DOHH2 (cell line): ENCODE data around the gene NAA25.
"Not testable (repeated sequence)": the region's sequence is repeated elsewhere in the genome, so short reads cannot be mapped to it uniquely, and the experiment has no call there.

Experiments
- H3F3A ChIP-seq: fragments of 200-600 bp; sonication (generic), shearing (Covaris generic); 2 replicates; pipeline ENCODE4 v1.6.0; 2016; ENCODE audit warnings: antibody characterized with exemption, mild to moderate bottlenecking; ENCODE audit not compliant: control insufficient read depth, insufficient read depth
- H3K27ac ChIP-seq: fragments of 200-600 bp; sonication (generic); 2 replicates; pipeline ENCODE4 v1.5.1; 2014; ENCODE audit warnings: low read depth, mild to moderate bottlenecking, low read length, moderate library complexity
- H3K27me3 ChIP-seq: fragments of 200-600 bp; sonication (generic); 2 replicates; pipeline ENCODE4 v1.6.1; 2014; ENCODE audit warnings: mild to moderate bottlenecking, low read length, mixed read lengths; ENCODE audit not compliant: control insufficient read depth
- H3K36me3 ChIP-seq: fragments of 200-600 bp; sonication (generic); 2 replicates; pipeline ENCODE4 v1.6.1; 2014; ENCODE audit warnings: mild to moderate bottlenecking, low read length, moderate library complexity, mixed read lengths; ENCODE audit not compliant: control insufficient read depth
- H3K4me1 ChIP-seq: fragments of 200-600 bp; sonication (generic); 2 replicates; pipeline ENCODE4 v1.6.1; 2014; ENCODE audit warnings: mild to moderate bottlenecking, low read length, mixed read lengths; ENCODE audit not compliant: control insufficient read depth
- H3K4me2 ChIP-seq: fragments of 200-600 bp; sonication (generic); 2 replicates; pipeline ENCODE4 v1.6.0; 2014; ENCODE audit warnings: mild to moderate bottlenecking, low read length, moderate library complexity
- H3K4me3 ChIP-seq: fragments of 200-600 bp; sonication (generic); 2 replicates; pipeline ENCODE4 v1.5.1; 2014; ENCODE audit warnings: mild to moderate bottlenecking, low read length, mixed read lengths
- H3K79me2 ChIP-seq: fragments of 200-600 bp; sonication (generic); 2 replicates; pipeline ENCODE4 v1.6.1; 2014; ENCODE audit warnings: mild to moderate bottlenecking, low read length, mixed read lengths; ENCODE audit not compliant: control insufficient read depth
- H3K9me2 ChIP-seq: fragments of 200-600 bp; sonication (generic); replicated peaks from 2 replicates; pipeline ENCODE4 v1.6.1; 2014; ENCODE audit warnings: mild to moderate bottlenecking, low read length, mixed read lengths; ENCODE audit not compliant: control insufficient read depth
- H3K9me3 ChIP-seq: fragments of 200-600 bp; sonication (generic); 2 replicates; pipeline ENCODE4 v1.6.1; 2014; ENCODE audit warnings: antibody characterized with exemption, low read length, mixed read lengths; ENCODE audit not compliant: control insufficient read depth, insufficient read depth
- H4K20me1 ChIP-seq: fragments of 200-600 bp; sonication (generic); 2 replicates; pipeline ENCODE4 v1.6.0; 2014; ENCODE audit warnings: low read depth, mild to moderate bottlenecking, antibody characterized with exemption, low read length, moderate library complexity; ENCODE audit not compliant: control insufficient read depth, insufficient read depth
- EZH2phosphoT487 ChIP-seq: fragments of 200-600 bp; sonication (generic); IDR thresholded peaks from 2 replicates; pipeline ENCODE4 v1.6.1; 2017; ENCODE audit warnings: borderline replicate concordance, mild to moderate bottlenecking, antibody characterized with exemption, low read length, moderate library complexity, mixed read lengths
- TF ChIP-seq, protein P1 (sequence below): fragments of 200-600 bp; sonication (generic); IDR thresholded peaks from one replicate; pipeline ENCODE4 v1.5.1; 2014; ENCODE audit warnings: antibody characterized with exemption, mild to moderate bottlenecking, low read depth, low read length; ENCODE audit not compliant: poor library complexity, severe bottlenecking

NAA25 gene

DNA sequence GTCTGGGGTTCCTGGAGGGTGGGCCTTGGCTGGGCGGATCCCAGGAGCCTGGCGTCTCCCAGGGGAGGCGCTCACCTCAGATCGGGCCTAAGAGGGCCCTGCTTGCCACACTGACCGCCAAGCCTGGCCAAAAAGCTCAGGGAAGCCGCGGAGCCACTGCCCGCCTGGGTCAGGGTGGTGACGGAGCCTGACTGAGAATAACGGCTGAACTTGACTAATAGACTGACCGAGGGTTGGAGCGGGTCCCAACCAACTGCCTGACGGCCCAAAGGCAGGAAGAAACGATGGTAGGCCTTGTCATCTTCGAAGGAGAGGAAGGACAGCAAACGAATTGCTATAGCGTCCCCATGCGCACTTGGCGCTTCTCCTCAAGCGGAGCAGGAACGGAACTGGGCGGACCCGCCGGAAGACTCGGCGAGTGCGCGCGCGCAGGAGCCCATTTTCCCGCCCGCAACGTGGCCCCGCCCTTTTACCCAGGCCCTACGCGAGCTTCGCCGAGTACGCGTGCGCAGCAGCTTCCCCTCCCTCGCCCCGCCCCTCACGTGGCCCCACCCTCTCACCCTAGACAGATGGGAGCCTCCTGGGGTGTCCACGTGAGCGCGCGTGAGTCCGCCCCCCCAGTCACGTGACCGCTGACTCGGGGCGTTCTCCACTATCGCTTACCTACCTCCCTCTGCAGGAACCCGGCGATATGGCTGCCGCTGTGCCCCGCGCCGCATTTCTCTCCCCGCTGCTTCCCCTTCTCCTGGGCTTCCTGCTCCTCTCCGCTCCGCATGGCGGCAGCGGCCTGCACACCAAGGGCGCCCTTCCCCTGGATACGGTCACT, 95.6 kb downstream of the NAA25 start, which contains the start of the genes ERP29 and TMEM116:
Gene ERP29, plus strand, starts transcription at position 652 of the 826 bp plus-strand sequence. Its CDS starts 40 bp downstream, at position 692.
Gene TMEM116, minus strand, starts transcription at position 391 of the 826 bp plus-strand sequence. CDS start 7,895 bp downstream, outside the sequence.
- peak within 1 kb of the TSS; percentile 93 for H3K4me2 ChIP-seq
- H3K4me3 ChIP-seq, result peak within 1 kb of the TSS; percentile 94
- peak within 1 kb of the TSS; percentile 95 for H3K27ac ChIP-seq
- H3K9me3 ChIP-seq, result no peaks in the 10 kb centered on the region
- no peaks in the 10 kb centered on the region for H3K9me2 ChIP-seq
- H3K36me3 ChIP-seq, result peaks cover 57% of the 10 kb centered on the region
- H3K27me3 ChIP-seq, result no peaks in the 10 kb centered on the region
- peaks cover 26% of the 10 kb centered on the region for H4K20me1 ChIP-seq
- peaks cover 59% of the 10 kb centered on the region for H3K4me1 ChIP-seq
- H3F3A ChIP-seq, result peaks cover 16% of the 10 kb centered on the region; the same call in 1 of the 2 replicates
- H3K79me2 ChIP-seq, result peaks cover 77% of the 10 kb centered on the region
- TF ChIP-seq, protein P1, sequence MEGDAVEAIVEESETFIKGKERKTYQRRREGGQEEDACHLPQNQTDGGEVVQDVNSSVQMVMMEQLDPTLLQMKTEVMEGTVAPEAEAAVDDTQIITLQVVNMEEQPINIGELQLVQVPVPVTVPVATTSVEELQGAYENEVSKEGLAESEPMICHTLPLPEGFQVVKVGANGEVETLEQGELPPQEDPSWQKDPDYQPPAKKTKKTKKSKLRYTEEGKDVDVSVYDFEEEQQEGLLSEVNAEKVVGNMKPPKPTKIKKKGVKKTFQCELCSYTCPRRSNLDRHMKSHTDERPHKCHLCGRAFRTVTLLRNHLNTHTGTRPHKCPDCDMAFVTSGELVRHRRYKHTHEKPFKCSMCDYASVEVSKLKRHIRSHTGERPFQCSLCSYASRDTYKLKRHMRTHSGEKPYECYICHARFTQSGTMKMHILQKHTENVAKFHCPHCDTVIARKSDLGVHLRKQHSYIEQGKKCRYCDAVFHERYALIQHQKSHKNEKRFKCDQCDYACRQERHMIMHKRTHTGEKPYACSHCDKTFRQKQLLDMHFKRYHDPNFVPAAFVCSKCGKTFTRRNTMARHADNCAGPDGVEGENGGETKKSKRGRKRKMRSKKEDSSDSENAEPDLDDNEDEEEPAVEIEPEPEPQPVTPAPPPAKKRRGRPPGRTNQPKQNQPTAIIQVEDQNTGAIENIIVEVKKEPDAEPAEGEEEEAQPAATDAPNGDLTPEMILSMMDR, result peak; percentile 34
- no peak for TF ChIP-seq EZH2phosphoT487

DNA sequence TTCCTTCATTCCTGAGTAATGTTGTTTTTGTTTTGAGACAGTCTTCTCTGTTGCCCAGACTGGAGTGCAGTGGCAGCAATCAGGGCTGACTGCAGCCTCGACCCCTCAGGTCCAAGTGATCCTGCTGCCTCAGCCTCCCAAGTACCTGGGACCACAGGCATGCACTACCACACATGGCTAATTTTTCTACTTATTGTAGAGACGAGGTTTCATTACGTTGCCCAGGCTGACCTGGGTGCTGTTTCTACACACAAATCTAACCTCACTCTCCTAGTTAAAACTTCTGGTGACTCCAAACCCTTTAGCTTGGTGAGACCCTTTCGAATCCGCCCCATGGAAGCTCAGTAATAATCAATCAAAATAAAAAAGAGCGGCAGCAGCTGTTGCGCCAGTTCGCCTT, 96.9 kb downstream of the NAA25 start:
- no peaks in the 10 kb centered on the region for H3K9me2 ChIP-seq
- no peaks in the 10 kb centered on the region for H3K27me3 ChIP-seq
- peaks cover 16% of the 10 kb centered on the region; the same call in 1 of the 2 replicates for H3F3A ChIP-seq
- peak overlapping the region; percentile 89 for H3K27ac ChIP-seq
- H3K4me2 ChIP-seq, result peak overlapping the region; percentile 93
- H3K9me3 ChIP-seq, result no peaks in the 10 kb centered on the region
- TF ChIP-seq, protein P1, result no peak
- no peak for TF ChIP-seq EZH2phosphoT487
- H3K4me1 ChIP-seq, result peaks cover 63% of the 10 kb centered on the region
- H3K4me3 ChIP-seq, result peak overlapping the region; percentile 94
- H3K36me3 ChIP-seq, result peaks cover 48% of the 10 kb centered on the region
- H4K20me1 ChIP-seq, result peaks cover 22% of the 10 kb centered on the region
- peaks cover 64% of the 10 kb centered on the region for H3K79me2 ChIP-seq

DNA sequence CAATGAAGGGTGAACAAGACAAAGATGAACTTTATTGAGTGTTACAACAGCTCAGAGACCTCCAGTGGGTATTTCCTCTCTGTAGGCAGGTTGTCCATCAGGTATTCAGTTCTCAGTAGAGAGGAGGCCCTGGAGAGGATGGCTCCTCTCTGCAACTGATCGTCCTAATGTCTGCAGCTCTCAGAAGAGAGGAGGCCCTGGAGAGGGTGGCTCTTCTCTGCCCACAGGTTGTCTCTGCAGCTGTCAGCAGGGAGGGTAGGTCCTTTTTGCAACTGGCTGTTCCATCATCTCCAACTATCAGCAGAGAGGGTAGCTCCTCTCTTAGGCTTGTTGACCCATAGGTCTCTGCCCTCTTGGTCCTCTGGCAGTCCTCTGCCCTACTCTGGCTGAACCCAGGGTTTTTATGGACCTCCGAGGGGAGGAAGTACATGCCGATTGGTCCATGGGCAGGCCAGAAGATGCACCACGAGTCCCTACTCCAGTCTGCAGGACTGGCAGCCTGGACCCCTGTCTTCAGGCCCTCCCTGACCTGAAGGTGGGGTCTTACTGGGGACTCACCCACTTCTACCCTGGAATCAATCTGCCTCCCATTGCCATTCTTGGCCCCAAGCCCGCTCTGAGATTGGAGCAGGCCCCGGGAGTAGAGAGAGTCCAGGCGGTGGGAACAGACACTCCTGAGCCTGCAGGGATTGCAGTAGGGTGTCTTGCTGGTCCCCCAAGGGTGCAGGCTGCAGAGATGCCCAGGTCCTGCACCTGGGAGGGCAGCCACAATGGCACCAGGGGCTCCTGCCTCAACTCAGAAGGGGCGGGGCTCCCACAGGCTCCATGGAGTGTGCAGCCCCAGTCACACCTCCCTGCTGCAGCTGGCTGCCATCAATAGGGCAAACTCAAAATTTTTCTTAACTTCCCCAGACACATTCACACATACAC, 97.9 kb downstream of the NAA25 start:
- TF ChIP-seq, protein P1, result no peak
- no peak for TF ChIP-seq EZH2phosphoT487
- Histone ChIP-seq H3K4me1 (peaks cover 53% of the 10 kb centered on the region), H3K4me3 (peak overlapping the region; percentile 94), H3F3A (peaks cover 16% of the 10 kb centered on the region), H4K20me1 (peaks cover 14% of the 10 kb centered on the region), H3K36me3 (peaks cover 38% of the 10 kb centered on the region), H3K4me2 (peak overlapping the region; percentile 93), H3K79me2 (peaks cover 54% of the 10 kb centered on the region), H3K9me2 (no peaks in the 10 kb centered on the region), H3K9me3 (no peaks in the 10 kb centered on the region), H3K27me3 (no peaks in the 10 kb centered on the region), H3K27ac (no peak overlapping the region)

DNA sequence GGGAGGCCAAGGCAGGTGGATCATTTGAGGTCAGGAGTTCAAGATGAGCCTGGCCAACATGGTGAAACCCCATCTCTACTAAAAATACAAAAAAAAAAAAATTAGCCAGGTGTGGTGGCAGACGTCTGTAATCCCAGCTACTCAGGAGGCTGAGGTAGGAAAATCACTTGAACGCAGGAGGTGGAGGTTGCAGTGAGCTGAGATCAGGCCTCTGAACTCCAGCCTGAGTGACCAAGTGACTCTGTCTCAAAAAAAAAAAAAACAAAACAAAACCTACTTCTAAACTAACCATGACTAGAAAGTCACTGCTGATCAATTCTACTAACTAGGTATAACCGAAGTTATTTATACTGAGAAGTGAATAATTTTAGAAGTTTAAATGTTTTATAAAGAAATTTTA, 99.0 kb downstream of the NAA25 start:
- H3K4me2 ChIP-seq, H3K4me3 ChIP-seq, H3K9me2 ChIP-seq, H3K9me3 ChIP-seq, H4K20me1 ChIP-seq, H3K27ac ChIP-seq, H3K27me3 ChIP-seq: not testable (repeated sequence)
- H3F3A ChIP-seq, result peaks cover 25% of the 10 kb centered on the region
- peaks cover 32% of the 10 kb centered on the region for H3K36me3 ChIP-seq
- peaks cover 43% of the 10 kb centered on the region for H3K4me1 ChIP-seq
- H3K79me2 ChIP-seq, result peaks cover 43% of the 10 kb centered on the region
